ENCODE results near the gene CLCN2. TPM values are rescaled to one million over a fixed set of nuclear protein-coding genes. Genes with fewer than 3 reads are reported as not detected.

CLCN2 gene
- total RNA-seq, 1 donor from 2014 or later: 2.9 TPM

DNA sequence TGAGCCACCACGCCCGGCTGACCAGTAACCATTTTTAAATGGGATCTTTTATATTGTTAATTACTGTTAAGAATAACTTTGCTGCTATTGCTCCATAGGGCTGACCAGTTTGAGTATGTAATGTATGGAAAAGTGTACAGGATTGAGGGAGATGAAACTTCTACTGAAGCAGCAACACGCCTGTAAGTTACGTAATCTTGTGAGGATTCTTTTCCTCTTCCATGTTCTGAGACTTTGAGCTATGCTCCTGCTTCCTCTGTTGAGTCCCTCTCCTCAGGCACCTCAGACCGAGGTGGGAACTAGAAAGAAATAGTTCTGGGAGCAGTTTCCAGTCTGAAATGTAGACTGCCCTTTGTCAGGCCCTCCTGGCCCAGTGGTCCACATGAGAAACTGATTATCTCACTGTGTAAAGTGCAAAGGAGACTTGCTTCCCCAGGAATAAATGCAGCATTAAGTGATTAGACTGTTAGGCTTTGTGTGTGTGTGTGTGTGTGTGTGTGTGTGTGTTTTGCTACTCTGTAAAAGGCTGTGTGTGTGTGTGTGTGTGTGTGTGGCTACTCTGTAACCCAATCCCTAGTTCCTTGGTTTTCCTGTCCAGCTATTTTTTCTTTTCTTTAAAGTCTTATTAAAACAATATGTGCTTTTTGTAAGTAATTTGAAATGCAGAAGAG, 5.3 kb upstream of the CLCN2 start:
- DNase-seq (ENCODE audit: missing footprints): peak; percentile 8
- intact Hi-C loops (cut with DNase I): loop anchor here (10.0 kb wide), 1 partner anchor 448 kb away; the partner anchor contains the start of gene VPS8
- no peak for ATAC-seq

GRCh38 chr3:184362668-184363546, 1.5 kb upstream of the CLCN2 start:
- ATAC-seq (peak; percentile 80), DNase-seq (ENCODE audit: missing footprints) (peak; percentile 96)
- intact Hi-C loops (cut with DNase I): loop anchor here (5.0 to 10.0 kb wide), 2 partner anchors 104 to 452 kb away; partner anchors contain the start of gene VPS8

GRCh38 chr3:184361932-184362667, 695 bp upstream of the CLCN2 start:
- peak; percentile 39 for ATAC-seq
- intact Hi-C loops (cut with DNase I): loop anchor here (5.0 to 10.0 kb wide), 2 partner anchors 105 to 453 kb away; partner anchors contain the start of gene VPS8
- peak; percentile 87 for DNase-seq (ENCODE audit: missing footprints)

DNA sequence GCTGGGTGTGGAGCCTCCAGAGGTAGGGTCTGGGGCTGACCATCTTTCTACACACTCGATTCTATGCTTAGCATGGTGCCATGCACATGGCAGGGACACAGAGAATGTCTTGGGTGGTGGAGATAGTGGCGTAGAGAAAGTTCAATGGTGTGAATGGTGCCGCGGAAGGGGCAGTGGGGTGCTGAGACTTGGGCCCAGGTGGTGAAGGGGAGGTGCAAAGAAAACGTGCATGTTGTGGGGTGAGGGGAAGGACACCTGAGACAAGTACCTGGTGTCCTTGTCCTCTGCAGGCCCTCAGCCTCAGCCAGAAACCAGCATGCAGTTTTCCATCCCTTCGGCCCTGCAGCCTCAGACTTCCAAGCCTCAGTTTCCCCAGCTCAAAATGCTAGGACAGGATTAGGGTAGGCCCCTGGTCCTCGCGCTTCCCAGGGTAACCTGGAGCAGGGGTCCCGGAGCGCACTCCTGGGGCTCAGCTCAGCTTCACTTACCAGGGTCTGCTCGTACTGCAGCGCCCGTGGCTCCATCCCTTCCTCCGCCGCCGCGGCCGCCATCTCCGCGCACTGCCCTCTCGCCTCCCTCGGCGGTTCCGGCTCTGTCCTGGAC, 375 bp downstream of the CLCN2 start:
- no peak for ATAC-seq
- intact Hi-C loops (cut with DNase I): loop anchor here (5.0 to 10.0 kb wide), 2 partner anchors 106 to 454 kb away; partner anchors contain the start of gene VPS8
- DNase-seq (ENCODE audit: missing footprints): no peak

GRCh38 chr3:184360070-184360928, 1.1 kb downstream of the CLCN2 start:
- intact Hi-C loops (cut with DNase I): loop anchor here (5.0 to 10.0 kb wide), 2 partner anchors 107 to 455 kb away; partner anchors contain the start of gene VPS8
- ATAC-seq (no peak), DNase-seq (ENCODE audit: missing footprints) (peak; percentile 27)

GRCh38 chr3:184359610-184360009, 1.8 kb downstream of the CLCN2 start:
- no peak for ATAC-seq
- peak; percentile 70 for DNase-seq (ENCODE audit: missing footprints)
- intact Hi-C loops (cut with DNase I): loop anchor here (5.0 to 10.0 kb wide), 2 partner anchors 108 to 455 kb away; partner anchors contain the start of gene VPS8

DNA sequence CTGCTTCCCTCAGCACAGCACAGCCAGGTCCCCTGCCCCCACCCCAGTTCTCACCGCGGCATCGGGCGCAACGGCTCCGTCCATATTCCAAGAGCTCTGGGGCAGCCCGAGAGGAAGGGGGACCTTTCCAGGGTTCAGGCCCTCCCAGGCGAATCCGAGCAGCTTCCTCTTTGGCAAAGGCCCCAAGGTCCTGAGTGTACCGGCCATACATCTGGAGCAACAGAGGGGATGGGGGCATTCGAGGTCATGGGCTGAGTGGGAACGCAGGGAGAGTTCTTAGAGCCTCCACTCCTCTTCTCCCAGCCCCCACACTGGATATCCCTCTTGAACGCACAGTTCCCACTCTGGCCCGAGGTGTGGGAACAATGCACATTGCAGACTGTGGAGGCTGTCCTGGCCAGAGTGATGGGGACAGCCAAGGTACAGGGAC, 2.5 kb downstream of the CLCN2 start:
- ATAC-seq (no peak), DNase-seq (ENCODE audit: missing footprints) (peak; percentile 64)
- intact Hi-C loops (cut with DNase I): no loop called here

GRCh38 chr3:184358124-184358767, 3.2 kb downstream of the CLCN2 start:
- DNase-seq (ENCODE audit: missing footprints) (peak; percentile 50), ATAC-seq (no peak)
- intact Hi-C loops (cut with DNase I): no loop called here

GRCh38 chr3:184357248-184358123, 3.9 kb downstream of the CLCN2 start:
- ATAC-seq: no peak
- intact Hi-C loops (cut with DNase I): no loop called here
- DNase-seq (ENCODE audit: missing footprints): no peak

GRCh38 chr3:184355261-184356040, 6.0 kb downstream of the CLCN2 start:
- ATAC-seq (no peak), DNase-seq (ENCODE audit: missing footprints) (peak; percentile 17)
- intact Hi-C loops (cut with DNase I): no loop called here

DNA sequence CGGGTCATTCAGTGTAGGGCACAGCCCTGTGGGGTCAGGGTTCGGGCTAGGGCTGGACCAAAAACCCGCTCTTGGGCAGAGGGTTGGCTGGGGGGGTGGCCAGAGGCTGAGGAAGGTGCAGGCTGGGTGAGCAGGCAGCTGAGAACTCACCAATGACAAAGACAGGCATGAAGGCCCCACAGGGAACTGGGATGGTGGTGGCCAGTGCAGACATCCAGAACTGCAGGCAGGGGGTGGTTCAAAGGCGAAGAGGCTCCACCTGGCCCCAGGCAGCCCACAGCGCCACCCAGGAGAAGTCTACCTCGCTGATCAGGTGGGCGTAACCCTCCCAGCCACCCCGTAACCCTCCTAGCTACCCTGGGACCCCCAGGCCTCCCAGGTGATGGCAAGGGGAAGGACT, 6.7 kb downstream of the CLCN2 start:
- intact Hi-C loops (cut with DNase I): no loop called here
- ATAC-seq (no peak), DNase-seq (ENCODE audit: missing footprints) (no peak)

DNA sequence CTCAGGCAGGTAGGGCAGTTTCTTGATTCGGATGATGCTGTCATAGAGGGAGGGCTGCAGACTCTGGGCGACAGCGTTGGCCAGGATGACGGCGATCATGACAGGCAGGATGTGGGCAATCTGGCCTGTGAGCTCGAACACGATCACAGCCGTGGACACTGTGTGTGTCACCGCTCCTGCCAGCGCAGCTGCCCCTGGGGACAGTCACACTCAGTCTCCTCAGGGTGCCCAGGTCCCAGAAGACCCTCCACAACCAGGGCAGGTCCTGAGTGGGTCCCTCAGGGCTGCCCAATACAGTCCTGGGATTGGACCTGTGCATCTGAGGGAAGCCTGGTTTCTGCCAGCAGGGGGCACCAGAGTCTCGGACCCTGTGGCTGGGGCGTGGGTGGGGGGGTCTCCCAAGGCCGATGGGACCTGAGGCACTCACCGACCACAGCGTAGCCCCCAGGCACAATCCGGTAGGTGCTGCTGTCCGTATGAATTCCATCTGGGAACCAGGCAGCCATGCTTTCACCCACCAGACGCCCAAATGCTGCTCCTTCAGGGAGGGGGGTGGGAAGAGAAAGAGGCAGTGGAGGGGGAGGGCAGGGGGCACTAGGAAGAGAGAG, 7.2 kb downstream of the CLCN2 start:
- DNase-seq (ENCODE audit: missing footprints) (peak; percentile 62), ATAC-seq (peak; percentile 45)
- intact Hi-C loops (cut with DNase I): no loop called here

GRCh38 chr3:184353546-184353941, 7.9 kb downstream of the CLCN2 start:
- intact Hi-C loops (cut with DNase I): no loop called here
- ATAC-seq (no peak), DNase-seq (ENCODE audit: missing footprints) (peak; percentile 49)

- DNase-seq (ENCODE audit: missing footprints) (peak; percentile 51), ATAC-seq (no peak)
- intact Hi-C loops (cut with DNase I): no loop called here
Measured at GRCh38 chr3:184352897-184353545, 8.4 kb downstream of the CLCN2 start.
